HepG2 (cell line): ENCODE measurements around the gene ADH4. TPM values are rescaled to one million over a fixed set of nuclear protein-coding genes. Genes with fewer than 3 reads are reported as not detected.

Experiments used
- ATAC-seq: fragments of 200-7000 bp; cut with Tn5 transposase; 3 replicates; pipeline ENCODE4 v1.9.1; 2020; ENCODE audit warnings: mild to moderate bottlenecking, moderate library complexity
- BruUV-seq: library from RNA; stranded (reverse); fragments of 400-500 nt; replicated peaks from 2 replicates; lab custom pipeline; 2021; lab: Mats Ljungman, UMichigan
- CTCF ChIA-PET: fragments of 300-600 bp; formaldehyde crosslinking; extraction: SDS; loops from one replicate; lab custom pipeline; 2021; ENCODE audit warnings: low total read pairs, inconsistent platforms, low intra/inter-chr PET ratio; lab: Yijun Ruan, JAX
- POLR2A ChIA-PET: fragments of 350-600 bp; sonication (Branson Sonifier 250); formaldehyde crosslinking; loops from one replicate; lab custom pipeline; 2020; ENCODE audit warnings: antibody characterized with exemption, inconsistent platforms; lab: Yijun Ruan, JAX
- DNase-seq: peaks from one replicate; pipeline ENCODE4 v3.0.0-alpha.2; 2015; ENCODE audit warnings: low spot score
- FAIRE-seq: peaks from 3 replicates; lab custom pipeline; 2011; peaks lifted over from hg19 to GRCh38; lab: Jason Lieb, UNC
- H2AFZ ChIP-seq: one replicate; pipeline ENCODE4 v1.6.1; 2011; ENCODE audit warnings: low read length, inconsistent platforms
- H3K27ac ChIP-seq: fragments of 300-600 bp; 3 replicates; pipeline ENCODE4 v1.8.0; 2011; ENCODE audit warnings: mixed run types, mild to moderate bottlenecking, mixed read lengths, low read length, inconsistent platforms; ENCODE audit not compliant: insufficient read depth; ENCODE audit errors: extremely low read length
- H3K27me3 ChIP-seq, 2 experiments: fragments of 200-600 bp in 1 of 2; 2 replicates in 1 of 2; 3 replicates in 1 of 2; pipeline versions ENCODE4 v1.6.0 to v1.8.0; 2011; ENCODE audit warnings: low read length in 2 of 2, mild to moderate bottlenecking in 2 of 2, moderate library complexity in 2 of 2, inconsistent platforms in 1 of 2; ENCODE audit not compliant: insufficient read depth in 2 of 2, control insufficient read depth in 1 of 2
- H3K36me3 ChIP-seq, 2 experiments: fragments of 200-600 bp in 1 of 2; replicated peaks in 1 of 2; 2 replicates in 1 of 2; 3 replicates in 1 of 2; pipeline versions ENCODE4 v1.5.1 to v1.8.0; 2011; ENCODE audit warnings: low read length in 2 of 2, inconsistent platforms in 1 of 2; ENCODE audit not compliant: insufficient read depth in 2 of 2, control insufficient read depth in 1 of 2
- H3K4me1 ChIP-seq: 2 replicates; pipeline ENCODE4 v1.5.1; 2012; ENCODE audit warnings: low read length, inconsistent platforms; ENCODE audit not compliant: insufficient read depth
- H3K4me2 ChIP-seq: 2 replicates; pipeline ENCODE4 v1.6.0; 2011; ENCODE audit warnings: low read depth, low read length, inconsistent platforms
- H3K4me3 ChIP-seq, 3 experiments: fragments of 200-600 bp in 1 of 3; sonication (generic), shearing (Covaris generic) in 1 of 3; replicated peaks in 1 of 3; 2 replicates each; pipeline ENCODE4 v1.5.1; 2011 to 2016; ENCODE audit warnings: low read length in 3 of 3, inconsistent platforms in 2 of 3, low read depth in 2 of 3, mild to moderate bottlenecking in 2 of 3, control low read depth in 1 of 3, mixed read lengths in 1 of 3; ENCODE audit not compliant: insufficient read depth in 1 of 3
- H3K79me2 ChIP-seq: one replicate; pipeline ENCODE4 v1.6.1; 2011; ENCODE audit warnings: low read length, inconsistent platforms; ENCODE audit not compliant: insufficient read depth
- H3K9ac ChIP-seq: 2 replicates; pipeline ENCODE4 v1.6.0; 2011; ENCODE audit warnings: mild to moderate bottlenecking, low read depth, low read length, inconsistent platforms; ENCODE audit not compliant: insufficient read depth
- H3K9me3 ChIP-seq: 2 replicates; pipeline ENCODE4 v1.5.1; 2012; ENCODE audit warnings: mild to moderate bottlenecking, low read length
- H4K20me1 ChIP-seq: 2 replicates; pipeline ENCODE4 v1.6.0; 2011; ENCODE audit warnings: inconsistent platforms, mild to moderate bottlenecking, low read length, moderate library complexity; ENCODE audit not compliant: insufficient read depth
- JUNB ChIP-seq: sonication (generic); formaldehyde crosslinking; IDR thresholded peaks from 2 replicates; pipeline ENCODE4 v1.8.0; 2022; ENCODE audit warnings: missing genetic modification reagents, mild to moderate bottlenecking, borderline replicate concordance
- KDM2A ChIP-seq: sonication (generic); formaldehyde crosslinking; IDR thresholded peaks from 2 replicates; pipeline ENCODE4 v1.4.0; 2020; ENCODE audit warnings: low read depth, missing genetic modification reagents, borderline replicate concordance
- MAFF ChIP-seq: IDR thresholded peaks from 2 replicates; pipeline ENCODE4 v1.6.1; 2011; ENCODE audit warnings: low read depth, low read length, improper control_type of control experiment
- MAFK ChIP-seq, 2 experiments: IDR thresholded peaks in 1 of 2; conservative IDR thresholded peaks in 1 of 2; 2 replicates each; pipeline ENCODE4 v1.6.1; 2011; ENCODE audit warnings: improper control_type of control experiment in 2 of 2, low read length in 2 of 2
- MEIS1 ChIP-seq: sonication (generic); formaldehyde crosslinking; IDR thresholded peaks from 2 replicates; pipeline ENCODE4 v1.9.0; 2021; ENCODE audit warnings: mild to moderate bottlenecking, missing genetic modification reagents, moderate library complexity, borderline replicate concordance
- NBN ChIP-seq: fragments of 450-650 bp; conservative IDR thresholded peaks from 2 replicates; pipeline ENCODE4 v1.6.1; 2017
- NFATC3 ChIP-seq: sonication (generic); formaldehyde crosslinking; IDR thresholded peaks from 2 replicates; pipeline ENCODE4 v1.5.1; 2020; ENCODE audit warnings: mild to moderate bottlenecking, missing genetic modification reagents
- POLR2AphosphoS5 ChIP-seq: IDR thresholded peaks from 2 replicates; pipeline ENCODE4 v1.6.1; 2012; ENCODE audit warnings: low read depth, low read length
- RBFOX2 ChIP-seq: fragments of 200-400 bp; formaldehyde crosslinking; IDR thresholded peaks from 2 replicates; pipeline ENCODE4 v1.6.1; 2017; ENCODE audit warnings: low read depth, mild to moderate bottlenecking, low read length
- SOX13 ChIP-seq, 3 experiments: fragments of 450-650 bp in 1 of 3; sonication (generic) in 1 of 3; formaldehyde crosslinking in 1 of 3; IDR thresholded peaks in 2 of 3; conservative IDR thresholded peaks in 1 of 3; 2 replicates each; pipeline versions ENCODE4 v1.5.0 to v1.6.1; 2016 to 2020; ENCODE audit warnings: antibody characterized with exemption in 1 of 3, mild to moderate bottlenecking in 1 of 3, missing compliant biosample characterization in 1 of 3, missing genetic modification reagents in 1 of 3, moderate library complexity in 1 of 3
- XBP1 ChIP-seq: sonication (generic); formaldehyde crosslinking; IDR thresholded peaks from 2 replicates; pipeline ENCODE4 v1.5.0; 2020; ENCODE audit warnings: missing genetic modification reagents
- ZNF124 ChIP-seq: sonication (generic); formaldehyde crosslinking; IDR thresholded peaks from 2 replicates; pipeline ENCODE4 v1.4.0; 2020; ENCODE audit warnings: missing genetic modification reagents
- ZNF549 ChIP-seq: sonication (generic); formaldehyde crosslinking; IDR thresholded peaks from 2 replicates; pipeline ENCODE4 v1.5.0; 2020; ENCODE audit warnings: missing genetic modification reagents
- ZNF550 ChIP-seq: sonication (generic); formaldehyde crosslinking; IDR thresholded peaks from 2 replicates; pipeline ENCODE4 v1.4.0; 2020; ENCODE audit warnings: mild to moderate bottlenecking, missing genetic modification reagents, borderline replicate concordance
- ZNF569 ChIP-seq: sonication (generic); formaldehyde crosslinking; IDR thresholded peaks from 2 replicates; pipeline ENCODE4 v1.5.0; 2020; ENCODE audit warnings: mild to moderate bottlenecking, missing genetic modification reagents, moderate library complexity, borderline replicate concordance
- ZNF816 ChIP-seq: sonication (generic); formaldehyde crosslinking; IDR thresholded peaks from 2 replicates; pipeline ENCODE4 v1.8.0; 2022; ENCODE audit warnings: missing genetic modification reagents, mild to moderate bottlenecking, borderline replicate concordance
- WGBS: methylation state at CpG from one replicate; pipeline ENCODE4 v1.1.6; 2017; ENCODE audit warnings: low lambda C conversion rate; 5-methylcytosine and 5-hydroxymethylcytosine counted together
- in situ Hi-C: cut with HindIII; loops from 2 replicates; pipeline ENCODE4 v1.10.0; 2017; ENCODE audit warnings: low pct_unique_long_range_greater_than_20kb; ENCODE audit not compliant: extremely low pct_ligation_motif_present
- intact Hi-C: fragments of 100-400 bp; cut with micrococcal nuclease; formaldehyde crosslinking; loops from one replicate; pipeline ENCODE4 v1.10.0; 2022; ENCODE audit not compliant: unreplicated experiment
- polyA plus RNA-seq, 8 experiments: library from polyadenylated mRNA; depleted of rRNA in 3 of 8; stranded (reverse) in 7 of 8; unstranded in 1 of 8; fragments of >200 nt; fragmentation: Illumina TruSeq in 4 of 8; extraction: Trizol in 4 of 8; gene quantifications; 2 replicates each; pipeline versions ENCODE4 v1.2.1 to v1.2.3, GENCODE V29; 2011 to 2016; ENCODE audit warnings: low read depth in 4 of 8, missing spikeins in 1 of 8, mixed read lengths in 1 of 8; ENCODE audit not compliant: insufficient read depth in 1 of 8
- total RNA-seq, 5 experiments: library from RNA; depleted of rRNA; stranded (reverse); fragments of >200 nt; fragmentation: Illumina TruSeq; extraction: Trizol; gene quantifications; 2 replicates each; pipeline ENCODE4 v1.2.3, GENCODE V29; 2016; ENCODE audit warnings: low read depth in 1 of 5
- TF ChIP-seq, protein P1 (sequence below): IDR thresholded peaks from 2 replicates; pipeline ENCODE4 v1.6.1; 2016; ENCODE audit warnings: low read depth
- TF ChIP-seq, protein P2 (sequence below): sonication (generic); formaldehyde crosslinking; IDR thresholded peaks from 2 replicates; pipeline ENCODE4 v1.9.0; 2021; ENCODE audit warnings: missing genetic modification reagents, borderline replicate concordance
- TF ChIP-seq, protein P3 (sequence below): sonication (generic); formaldehyde crosslinking; IDR thresholded peaks from 2 replicates; pipeline ENCODE4 v1.8.1; 2023; ENCODE audit warnings: missing genetic modification reagents, inconsistent platforms, borderline replicate concordance

The ADH4 gene
- total and polyA plus RNA-seq, 2 of the 13 experiments (the other 11 are each of a cell fraction or from before 2014, with no cell fraction given), result 24.3 to 31.1 TPM

DNA sequence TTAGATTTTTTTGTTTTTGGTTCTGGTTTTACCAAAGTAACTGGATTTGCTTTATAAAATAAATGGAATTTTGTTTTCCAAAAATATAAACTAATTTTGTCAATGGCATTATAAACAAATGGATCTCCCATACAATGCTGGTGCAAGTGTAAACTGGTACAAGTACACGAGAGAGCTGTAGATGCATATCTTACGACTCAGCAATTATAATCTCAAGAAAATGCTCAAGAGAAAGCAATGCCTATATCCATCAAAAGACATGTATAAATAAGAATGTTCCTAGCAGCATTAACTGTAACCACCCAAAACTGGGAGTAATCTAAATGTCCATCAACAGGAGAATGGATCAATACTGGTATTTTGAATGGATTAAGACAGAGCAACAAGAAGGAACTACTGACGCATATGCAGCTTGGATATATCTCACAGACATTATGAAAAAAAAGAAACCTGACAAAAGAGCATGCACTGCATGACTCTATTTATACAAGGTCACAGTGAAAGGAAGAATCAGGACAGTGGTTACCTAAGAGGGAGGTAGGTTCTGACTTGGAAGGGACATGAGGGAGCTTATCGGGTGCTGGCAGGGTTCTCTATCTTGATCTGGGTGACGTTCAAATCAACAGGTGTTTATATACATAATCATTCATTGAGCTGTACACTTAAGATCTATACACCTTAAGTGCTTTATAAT, 65.0 kb downstream of the ADH4 start:
- peaks cover 27% of the 10 kb centered on the region for H3K79me2 ChIP-seq
- no peak for ATAC-seq
- TF ChIP-seq NFATC3 (CRISPR knock-in tag), result no peak
- TF ChIP-seq ZNF550 (CRISPR knock-in tag), result no peak
- no peak for TF ChIP-seq XBP1 (CRISPR knock-in tag)
- TF ChIP-seq, protein P1, sequence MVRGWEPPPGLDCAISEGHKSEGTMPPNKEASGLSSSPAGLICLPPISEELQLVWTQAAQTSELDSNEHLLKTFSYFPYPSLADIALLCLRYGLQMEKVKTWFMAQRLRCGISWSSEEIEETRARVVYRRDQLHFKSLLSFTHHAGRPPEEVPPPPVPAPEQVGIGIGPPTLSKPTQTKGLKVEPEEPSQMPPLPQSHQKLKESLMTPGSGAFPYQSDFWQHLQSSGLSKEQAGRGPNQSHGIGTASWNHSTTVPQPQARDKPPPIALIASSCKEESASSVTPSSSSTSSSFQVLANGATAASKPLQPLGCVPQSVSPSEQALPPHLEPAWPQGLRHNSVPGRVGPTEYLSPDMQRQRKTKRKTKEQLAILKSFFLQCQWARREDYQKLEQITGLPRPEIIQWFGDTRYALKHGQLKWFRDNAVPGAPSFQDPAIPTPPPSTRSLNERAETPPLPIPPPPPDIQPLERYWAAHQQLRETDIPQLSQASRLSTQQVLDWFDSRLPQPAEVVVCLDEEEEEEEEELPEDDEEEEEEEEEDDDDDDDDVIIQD (CRISPR knock-in tag), result no peak
- TF ChIP-seq ZNF124 (CRISPR knock-in tag), result no peak
- peak; percentile 69 for TF ChIP-seq MAFF
- TF ChIP-seq ZNF549, result no peak
- peak; percentile 65 to 86 for TF ChIP-seq MAFK (conservative IDR thresholded peaks at IDR 0.05 in 1 of 2, IDR thresholded peaks at IDR 0.05 in 1 of 2; ENCODE audit: low read length in 2 of 2)
- TF ChIP-seq MEIS1, result no peak
- TF ChIP-seq, protein P2, sequence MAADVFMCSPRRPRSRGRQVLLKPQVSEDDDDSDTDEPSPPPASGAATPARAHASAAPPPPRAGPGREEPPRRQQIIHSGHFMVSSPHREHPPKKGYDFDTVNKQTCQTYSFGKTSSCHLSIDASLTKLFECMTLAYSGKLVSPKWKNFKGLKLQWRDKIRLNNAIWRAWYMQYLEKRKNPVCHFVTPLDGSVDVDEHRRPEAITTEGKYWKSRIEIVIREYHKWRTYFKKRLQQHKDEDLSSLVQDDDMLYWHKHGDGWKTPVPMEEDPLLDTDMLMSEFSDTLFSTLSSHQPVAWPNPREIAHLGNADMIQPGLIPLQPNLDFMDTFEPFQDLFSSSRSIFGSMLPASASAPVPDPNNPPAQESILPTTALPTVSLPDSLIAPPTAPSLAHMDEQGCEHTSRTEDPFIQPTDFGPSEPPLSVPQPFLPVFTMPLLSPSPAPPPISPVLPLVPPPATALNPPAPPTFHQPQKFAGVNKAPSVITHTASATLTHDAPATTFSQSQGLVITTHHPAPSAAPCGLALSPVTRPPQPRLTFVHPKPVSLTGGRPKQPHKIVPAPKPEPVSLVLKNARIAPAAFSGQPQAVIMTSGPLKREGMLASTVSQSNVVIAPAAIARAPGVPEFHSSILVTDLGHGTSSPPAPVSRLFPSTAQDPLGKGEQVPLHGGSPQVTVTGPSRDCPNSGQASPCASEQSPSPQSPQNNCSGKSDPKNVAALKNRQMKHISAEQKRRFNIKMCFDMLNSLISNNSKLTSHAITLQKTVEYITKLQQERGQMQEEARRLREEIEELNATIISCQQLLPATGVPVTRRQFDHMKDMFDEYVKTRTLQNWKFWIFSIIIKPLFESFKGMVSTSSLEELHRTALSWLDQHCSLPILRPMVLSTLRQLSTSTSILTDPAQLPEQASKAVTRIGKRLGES (CRISPR knock-in tag), result no peak
- TF ChIP-seq, protein P3, sequence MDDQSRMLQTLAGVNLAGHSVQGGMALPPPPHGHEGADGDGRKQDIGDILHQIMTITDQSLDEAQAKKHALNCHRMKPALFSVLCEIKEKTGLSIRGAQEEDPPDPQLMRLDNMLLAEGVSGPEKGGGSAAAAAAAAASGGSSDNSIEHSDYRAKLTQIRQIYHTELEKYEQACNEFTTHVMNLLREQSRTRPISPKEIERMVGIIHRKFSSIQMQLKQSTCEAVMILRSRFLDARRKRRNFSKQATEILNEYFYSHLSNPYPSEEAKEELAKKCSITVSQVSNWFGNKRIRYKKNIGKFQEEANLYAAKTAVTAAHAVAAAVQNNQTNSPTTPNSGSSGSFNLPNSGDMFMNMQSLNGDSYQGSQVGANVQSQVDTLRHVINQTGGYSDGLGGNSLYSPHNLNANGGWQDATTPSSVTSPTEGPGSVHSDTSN (CRISPR knock-in tag), result no peak
- TF ChIP-seq ZNF816 (CRISPR knock-in tag), result no peak
- TF ChIP-seq KDM2A (CRISPR knock-in tag), result no peak
- no peak for TF ChIP-seq ZNF569
- TF ChIP-seq SOX13 (IDR thresholded peaks at IDR 0.05), result no peak
- TF ChIP-seq SOX13 (CRISPR knock-in tag; conservative IDR thresholded peaks at IDR 0.05 in 1 of 2, IDR thresholded peaks at IDR 0.05 in 1 of 2), result no peak
- TF ChIP-seq JUNB (CRISPR knock-in tag), result no peak
- 0 out of 2 replicates have a peak, but pooled peaks have one; percentile 11 for TF ChIP-seq POLR2AphosphoS5
- no peak for TF ChIP-seq NBN
- peak; percentile 35; the same call in 1 of the 2 replicates for TF ChIP-seq RBFOX2

More for the DNA sequence above, 65.0 kb downstream of the ADH4 start:
- H4K20me1 ChIP-seq, result peaks cover 8% of the 10 kb centered on the region; the same call in 1 of the 2 replicates
- H3K4me1 ChIP-seq, result peaks cover 69% of the 10 kb centered on the region
- H3K9ac ChIP-seq, result no peak overlapping the region
- in situ Hi-C loops, result no loop called here
- FAIRE-seq (no peak), DNase-seq (no peak)
- H3K36me3 ChIP-seq, result peaks cover 22 to 87% of the 10 kb centered on the region in 2 experiments
- intact Hi-C loops, result loop anchor here (5.0 kb wide), 1 partner anchor 808 kb away; no protein-coding TSS in a partner anchor
- H3K4me2 ChIP-seq, result no peak overlapping the region
- no peak overlapping the region for H2AFZ ChIP-seq
- no peaks in the 10 kb centered on the region for H3K9me3 ChIP-seq
- H3K4me3 ChIP-seq, result no peak overlapping the region
- BruUV-seq, result no TSS peak
- POLR2A ChIA-PET, result interaction anchor here (0.9 to 1.7 kb wide), 5 partner anchors 9 to 325 kb away, joined by 3 to 6 read pairs (median 4); partner anchors contain the start of genes ADH4, ADH5 and METAP1
- H3K27ac ChIP-seq, result no peak overlapping the region
- CTCF ChIA-PET, result no interaction called here
- 95% methylated on average over 5 of the region's 5 CpGs for WGBS
- H3K27me3 ChIP-seq, result no peaks in the 10 kb centered on the region
